PFSK-1 (cell line): ENCODE results near the gene GPN2.

Experiments
- FOXP2 ChIP-seq: optimal IDR thresholded peaks from 2 replicates; pipeline ENCODE3; 2011; ENCODE audit warnings: borderline replicate concordance, control low read depth, inconsistent platforms; ENCODE audit not compliant: insufficient read depth; ENCODE audit errors: extremely low read length, extremely low read depth
- POLR2AphosphoS5 ChIP-seq: IDR thresholded peaks from 2 replicates; pipeline ENCODE4 v1.6.1; 2012; ENCODE audit warnings: low read depth, mild to moderate bottlenecking, control low read depth, low read length, moderate library complexity
- SIN3A ChIP-seq: IDR thresholded peaks from 2 replicates; pipeline ENCODE4 v1.6.1; 2012; ENCODE audit warnings: mild to moderate bottlenecking, low read length, moderate library complexity, borderline replicate concordance; ENCODE audit not compliant: insufficient read depth
- TAF1 ChIP-seq: IDR thresholded peaks from 2 replicates; pipeline ENCODE4 v1.6.1; 2012; ENCODE audit warnings: low read length, control low read depth, borderline replicate concordance; ENCODE audit not compliant: insufficient read depth
- TF ChIP-seq, protein P1 (sequence below), 2 experiments: IDR thresholded peaks; 2 replicates each; pipeline versions ENCODE4 v1.6.1 to v1.8.0; 2011 to 2012; ENCODE audit warnings: low read depth in 2 of 2, low read length in 2 of 2, control low read depth in 1 of 2, inconsistent platforms in 1 of 2, mild to moderate bottlenecking in 1 of 2, moderate library complexity in 1 of 2; ENCODE audit not compliant: insufficient read depth in 1 of 2

- TF ChIP-seq TAF1 = no peak
- TF ChIP-seq POLR2AphosphoS5 = no peak
- TF ChIP-seq FOXP2 = no peak
- TF ChIP-seq SIN3A = no peak
- TF ChIP-seq, protein P1, sequence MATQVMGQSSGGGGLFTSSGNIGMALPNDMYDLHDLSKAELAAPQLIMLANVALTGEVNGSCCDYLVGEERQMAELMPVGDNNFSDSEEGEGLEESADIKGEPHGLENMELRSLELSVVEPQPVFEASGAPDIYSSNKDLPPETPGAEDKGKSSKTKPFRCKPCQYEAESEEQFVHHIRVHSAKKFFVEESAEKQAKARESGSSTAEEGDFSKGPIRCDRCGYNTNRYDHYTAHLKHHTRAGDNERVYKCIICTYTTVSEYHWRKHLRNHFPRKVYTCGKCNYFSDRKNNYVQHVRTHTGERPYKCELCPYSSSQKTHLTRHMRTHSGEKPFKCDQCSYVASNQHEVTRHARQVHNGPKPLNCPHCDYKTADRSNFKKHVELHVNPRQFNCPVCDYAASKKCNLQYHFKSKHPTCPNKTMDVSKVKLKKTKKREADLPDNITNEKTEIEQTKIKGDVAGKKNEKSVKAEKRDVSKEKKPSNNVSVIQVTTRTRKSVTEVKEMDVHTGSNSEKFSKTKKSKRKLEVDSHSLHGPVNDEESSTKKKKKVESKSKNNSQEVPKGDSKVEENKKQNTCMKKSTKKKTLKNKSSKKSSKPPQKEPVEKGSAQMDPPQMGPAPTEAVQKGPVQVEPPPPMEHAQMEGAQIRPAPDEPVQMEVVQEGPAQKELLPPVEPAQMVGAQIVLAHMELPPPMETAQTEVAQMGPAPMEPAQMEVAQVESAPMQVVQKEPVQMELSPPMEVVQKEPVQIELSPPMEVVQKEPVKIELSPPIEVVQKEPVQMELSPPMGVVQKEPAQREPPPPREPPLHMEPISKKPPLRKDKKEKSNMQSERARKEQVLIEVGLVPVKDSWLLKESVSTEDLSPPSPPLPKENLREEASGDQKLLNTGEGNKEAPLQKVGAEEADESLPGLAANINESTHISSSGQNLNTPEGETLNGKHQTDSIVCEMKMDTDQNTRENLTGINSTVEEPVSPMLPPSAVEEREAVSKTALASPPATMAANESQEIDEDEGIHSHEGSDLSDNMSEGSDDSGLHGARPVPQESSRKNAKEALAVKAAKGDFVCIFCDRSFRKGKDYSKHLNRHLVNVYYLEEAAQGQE (IDR thresholded peaks at IDR 0.05; ENCODE audit: insufficient read depth in 1 of 2, low read depth in 2 of 2, low read length in 2 of 2) = no peak
Measured at GRCh38 chr1:26938004-26938658, 48.0 kb upstream of the GPN2 start.
